ENCODE data around the gene UPK2. TPM values are rescaled to one million over a fixed set of nuclear protein-coding genes. Genes with fewer than 3 reads are reported as not detected.

The UPK2 gene
- polyA plus RNA-seq, 2 of the 4 experiments (the other 2 are of a cell fraction), result 0.37 to 0.92 TPM

GRCh38 chr11:118917481-118918127 is 38.5 kb upstream of the UPK2 start (continued):
- TF ChIP-seq PBX3 (IDR thresholded peaks at IDR 0.05), result no peak
- TF ChIP-seq HOXB13 (CRISPR knock-in tag; IDR thresholded peaks at IDR 0.05; ENCODE audit: low read depth), result 0 out of 2 replicates have a peak, but pooled peaks have one; percentile 48
- TF ChIP-seq MAZ (IDR thresholded peaks at IDR 0.05; ENCODE audit: borderline replicate concordance, low read depth, low read length), result no peak
- peak; percentile 67; the same call in 1 of the 2 replicates for TF ChIP-seq EHF (CRISPR knock-in tag; IDR thresholded peaks at IDR 0.05)
- no peak for TF ChIP-seq PHF8 (IDR thresholded peaks at IDR 0.05; ENCODE audit: borderline replicate concordance, low read depth)
- no peak for TF ChIP-seq NPAS2 (CRISPR knock-in tag; IDR thresholded peaks at IDR 0.05; ENCODE audit: borderline replicate concordance)
- TF ChIP-seq CHD4 (IDR thresholded peaks at IDR 0.05; ENCODE audit: borderline replicate concordance), result no peak
- 0 out of 2 replicates have a peak, but pooled peaks have one; percentile 9 for TF ChIP-seq JUNB (IDR thresholded peaks at IDR 0.05)
- no peak; a peak in 1 of 5 replicates for TF ChIP-seq RAD21 (conservative IDR thresholded peaks at IDR 0.05 in 1 of 2, IDR thresholded peaks at IDR 0.05 in 1 of 2)
- TF ChIP-seq MAX (IDR thresholded peaks at IDR 0.05), result peak; percentile 44; the same call in 1 of the 2 replicates
- TF ChIP-seq SREBF2 (IDR thresholded peaks at IDR 0.05), result no peak
- TF ChIP-seq TP53 (CRISPR knock-in tag; IDR thresholded peaks at IDR 0.05), result peak; percentile 69; the same call in 1 of the 2 replicates

GRCh38 chr11:118918128-118918685 is 37.9 kb upstream of the UPK2 start:
- peak overlapping the region; percentile 98 to 100 for H3K27ac ChIP-seq
- WGBS (ENCODE audit: missing lambda C conversion rate), result 2% methylated on average over 7 of the region's 14 CpGs
- peak overlapping the region; percentile 100 for H3K4me2 ChIP-seq
- ChIA-PET POLR2A (no interaction called here), CTCF (interaction anchor here (1.3 kb wide), 1 partner anchor 10 kb away, joined by 3 read pairs; no protein-coding TSS in a partner anchor)
- DNase-seq (ENCODE audit: low read depth in 1 of 2, low spot score in 1 of 2) (peak in 1 of 2 experiments; percentile 95), FAIRE-seq (no peak), ATAC-seq (peak; percentile 12 to 51)
- H3K9me3 ChIP-seq, result no peaks in the 10 kb centered on the region
- peaks cover 60% of the 10 kb centered on the region for H3K4me1 ChIP-seq
- peak overlapping the region; percentile 43 for H3K4me3 ChIP-seq
- TF ChIP-seq RAD21 (conservative IDR thresholded peaks at IDR 0.05 in 1 of 2, IDR thresholded peaks at IDR 0.05 in 1 of 2), result no peak
- TF ChIP-seq POLR2A (IDR thresholded peaks at IDR 0.05; ENCODE audit: low read length), result peak; percentile 31
- TF ChIP-seq JUN (IDR thresholded peaks at IDR 0.05), result peak; percentile 18 to 45; a peak in 4 of 5 replicates
- TF ChIP-seq REST (IDR thresholded peaks at IDR 0.05), result no peak
- TF ChIP-seq FOSL2 (IDR thresholded peaks at IDR 0.05), result no peak
- TF ChIP-seq FOSL2 (CRISPR knock-in tag; IDR thresholded peaks at IDR 0.05), result peak; percentile 8; the same call in 1 of the 2 replicates
- no peak for TF ChIP-seq JUNB (IDR thresholded peaks at IDR 0.05)
- TF ChIP-seq ZSCAN20 (CRISPR knock-in tag; IDR thresholded peaks at IDR 0.05), result no peak; the same call in 1 of the 2 replicates
- TF ChIP-seq RARB (CRISPR knock-in tag; IDR thresholded peaks at IDR 0.05), result no peak
- TF ChIP-seq MAX (IDR thresholded peaks at IDR 0.05), result peak; percentile 62; the same call in 1 of the 2 replicates
- no peak; the same call in 1 of the 2 replicates for TF ChIP-seq GATA3 (IDR thresholded peaks at IDR 0.05; ENCODE audit: borderline replicate concordance)
- TF ChIP-seq CEBPB (IDR thresholded peaks at IDR 0.05), result 0 out of 4 replicates have a peak, but pooled peaks of 1 of the 2 experiments have one; percentile 3
- TF ChIP-seq TFCP2L1 (CRISPR knock-in tag; IDR thresholded peaks at IDR 0.05), result 0 out of 2 replicates have a peak, but pooled peaks have one; percentile 24
- 0 out of 2 replicates have a peak, but pooled peaks have one; percentile 48 for TF ChIP-seq PBX3 (IDR thresholded peaks at IDR 0.05)
- TF ChIP-seq MAZ (IDR thresholded peaks at IDR 0.05; ENCODE audit: borderline replicate concordance, low read depth, low read length), result 0 out of 2 replicates have a peak, but pooled peaks have one; percentile 55
- TF ChIP-seq EHF (CRISPR knock-in tag; IDR thresholded peaks at IDR 0.05), result peak; percentile 9; the same call in 1 of the 2 replicates
- TF ChIP-seq FOSB (CRISPR knock-in tag; IDR thresholded peaks at IDR 0.05), result peak; percentile 71; the same call in 1 of the 2 replicates
- no peak for TF ChIP-seq FOXS1 (CRISPR knock-in tag; IDR thresholded peaks at IDR 0.05)
- no peak for TF ChIP-seq BCL3 (IDR thresholded peaks at IDR 0.05)
- TF ChIP-seq MYC (IDR thresholded peaks at IDR 0.05; ENCODE audit: borderline replicate concordance, low read length), result 0 out of 2 replicates have a peak, but pooled peaks have one; percentile 17

All from A549 (cell line).